Common myeloid progenitor, CD34-positive (primary cell): ENCODE results near the gene ASMTL.
A peak's percentile ranks its signal among the peaks of the same experiment; 100 is the strongest.

ENCODE experiments used
- CTCF ChIA-PET: fragments of 350-600 bp; sonication (Branson Sonifier 250); formaldehyde crosslinking; loops from one replicate; lab custom pipeline; 2021; ENCODE audit warnings: antibody characterized with exemption; lab: Charles Lee
- POLR2A ChIA-PET: fragments of 350-600 bp; sonication (Branson Sonifier 250); formaldehyde crosslinking; loops from one replicate; lab custom pipeline; 2021; ENCODE audit warnings: antibody characterized with exemption; lab: Charles Lee
- DNase-seq, 3 donors: peaks; one replicate each; pipeline versions ENCODE4 v3.0.0 to v3.0.0-alpha.2; 2013
- H3K27ac ChIP-seq, 2 experiments: 1 replicate in 1 of 2; 2 replicates in 1 of 2; pipeline ENCODE4 v1.7.0; 2013; ENCODE audit warnings: inconsistent platforms in 2 of 2, low read length in 2 of 2, mild to moderate bottlenecking in 2 of 2, low read depth in 1 of 2, moderate library complexity in 1 of 2; ENCODE audit not compliant: severe bottlenecking in 2 of 2, insufficient read depth in 1 of 2, poor library complexity in 1 of 2
- H3K27me3 ChIP-seq, 5 experiments: replicated peaks in 2 of 5; 1 replicate in 3 of 5; 2 replicates in 2 of 5; pipeline versions ENCODE4 v1.6.1 to v1.7.0; 2013; ENCODE audit warnings: low read length in 4 of 5, mild to moderate bottlenecking in 2 of 5, moderate library complexity in 2 of 5, inconsistent platforms in 1 of 5; ENCODE audit not compliant: insufficient read depth in 5 of 5, control insufficient read depth in 4 of 5
- H3K36me3 ChIP-seq, 4 experiments: 1 replicate in 2 of 4; 2 replicates in 2 of 4; pipeline versions ENCODE4 v1.6.1 to v1.7.0; 2013; ENCODE audit warnings: low read length in 3 of 4, control low read depth in 1 of 4, mild to moderate bottlenecking in 1 of 4; ENCODE audit not compliant: control insufficient read depth in 4 of 4, insufficient read depth in 4 of 4
- H3K4me1 ChIP-seq, 4 experiments: 1 replicate in 3 of 4; 2 replicates in 1 of 4; pipeline versions ENCODE4 v1.6.1 to v1.7.1; 2013; ENCODE audit warnings: low read length in 3 of 4, mild to moderate bottlenecking in 3 of 4, control low read depth in 1 of 4, inconsistent platforms in 1 of 4, moderate library complexity in 1 of 4; ENCODE audit not compliant: control insufficient read depth in 4 of 4, insufficient read depth in 4 of 4; ENCODE audit errors: control extremely low read depth in 1 of 4
- H3K4me3 ChIP-seq, 7 experiments: 1 replicate in 4 of 7; 2 replicates in 3 of 7; pipeline versions ENCODE4 v1.5.1 to v1.7.0; 2013; ENCODE audit warnings: mild to moderate bottlenecking in 7 of 7, low read length in 6 of 7, moderate library complexity in 6 of 7, inconsistent platforms in 2 of 7, low read depth in 2 of 7, control low read depth in 1 of 7; ENCODE audit not compliant: insufficient read depth in 4 of 7, control insufficient read depth in 1 of 7; ENCODE audit errors: extremely low read depth in 1 of 7
- H3K9me3 ChIP-seq, 5 experiments: 1 replicate in 4 of 5; 2 replicates in 1 of 5; pipeline versions ENCODE4 v1.6.1 to v1.7.1; 2013; ENCODE audit warnings: low read length in 4 of 5, mild to moderate bottlenecking in 2 of 5, inconsistent platforms in 1 of 5, low read depth in 1 of 5, moderate library complexity in 1 of 5; ENCODE audit not compliant: control insufficient read depth in 4 of 5, insufficient read depth in 2 of 5; ENCODE audit errors: control extremely low read depth in 1 of 5
- whole genome bisulfite sequencing: methylation state at CpG from one replicate; pipeline ENCODE4 v1.1.5; 2013; ENCODE audit not compliant: insufficient coverage; 5-methylcytosine and 5-hydroxymethylcytosine counted together

The ASMTL gene

GRCh38 chrX:1391370-1391706 is 61.4 kb downstream of the ASMTL start:
- Histone ChIP-seq H3K27me3 (no peaks in the 10 kb centered on the region), H3K4me1 (peaks cover 5 to 27% (median 18%) of the 10 kb centered on the region in 4 experiments), H3K9me3 (no peaks in the 10 kb centered on the region), H3K4me3 (peak overlapping the region; percentile 77 to 100 (median 99)), H3K27ac (peak overlapping the region; percentile 77 to 81), H3K36me3 (peaks cover 5 to 59% (median 36%) of the 10 kb centered on the region in 4 experiments)
- POLR2A ChIA-PET: no interaction called here
- no peak for DNase-seq
- CTCF ChIA-PET: no interaction called here
- 0% methylated on average over 15 of the region's 19 CpGs for WGBS

GRCh38 chrX:1390621-1391369 is 61.9 kb downstream of the ASMTL start:
- Histone ChIP-seq H3K4me1 (peaks cover 5 to 27% (median 18%) of the 10 kb centered on the region in 4 experiments), H3K36me3 (peaks cover 5 to 61% (median 40%) of the 10 kb centered on the region in 4 experiments), H3K27ac (peak overlapping the region; percentile 77 to 81), H3K27me3 (no peaks in the 10 kb centered on the region), H3K4me3 (peak overlapping the region; percentile 77 to 100 (median 99)), H3K9me3 (no peaks in the 10 kb centered on the region)
- POLR2A ChIA-PET: no interaction called here
- WGBS: 63% methylated on average over 25 of the region's 30 CpGs
- CTCF ChIA-PET: no interaction called here
- peak in 1 of 3 donors; percentile 12 for DNase-seq

- Histone ChIP-seq H3K9me3 (no peaks in the 10 kb centered on the region), H3K27ac (no peak overlapping the region), H3K4me3 (no peak overlapping the region), H3K27me3 (no peaks in the 10 kb centered on the region), H3K36me3 (peaks cover 5 to 66% (median 47%) of the 10 kb centered on the region in 4 experiments), H3K4me1 (peaks cover 5 to 27% (median 18%) of the 10 kb centered on the region in 4 experiments)
- ChIA-PET CTCF (no interaction called here), POLR2A (no interaction called here)
- no peak for DNase-seq
- 91% methylated on average over 10 of the region's 10 CpGs for WGBS
These were observed 62.8 kb downstream of the ASMTL start for GRCh38 chrX:1389993-1390285.

- CTCF ChIA-PET: no interaction called here
- no peak for DNase-seq
These were observed 63.3 kb downstream of the ASMTL start for GRCh38 chrX:1389181-1389992.

GRCh38 chrX:1388651-1389050 is 64.1 kb downstream of the ASMTL start:
- peaks cover 5 to 19% (median 16%) of the 10 kb centered on the region in 4 experiments for H3K4me1 ChIP-seq
- CTCF ChIA-PET: no interaction called here
- peaks cover 6 to 69% (median 54%) of the 10 kb centered on the region in 4 experiments for H3K36me3 ChIP-seq
- no peaks in the 10 kb centered on the region for H3K9me3 ChIP-seq
- no peak overlapping the region for H3K27ac ChIP-seq
- POLR2A ChIA-PET: no interaction called here
- no peaks in the 10 kb centered on the region for H3K27me3 ChIP-seq
- WGBS: 100% methylated on average over 3 of the region's 4 CpGs
- no peak overlapping the region for H3K4me3 ChIP-seq
- DNase-seq: no peak

More at GRCh38 chrX:1389181-1389992, 63.3 kb downstream of the ASMTL start:
- 96% methylated on average over 45 of the region's 51 CpGs for WGBS
- Histone ChIP-seq H3K36me3 (peaks cover 6 to 69% (median 50%) of the 10 kb centered on the region in 4 experiments), H3K9me3 (no peaks in the 10 kb centered on the region), H3K4me1 (peaks cover 5 to 22% (median 18%) of the 10 kb centered on the region in 4 experiments), H3K27me3 (no peaks in the 10 kb centered on the region), H3K27ac (no peak overlapping the region), H3K4me3 (no peak overlapping the region)
- POLR2A ChIA-PET: no interaction called here

- ChIA-PET CTCF (no interaction called here), POLR2A (no interaction called here)
- 93% methylated on average over 35 of the region's 43 CpGs for WGBS
- Histone ChIP-seq H3K27me3 (no peaks in the 10 kb centered on the region), H3K36me3 (peaks cover 6 to 75% (median 60%) of the 10 kb centered on the region in 4 experiments), H3K27ac (no peak overlapping the region), H3K4me1 (peaks cover 5 to 14% (median 10%) of the 10 kb centered on the region in 4 experiments), H3K9me3 (no peaks in the 10 kb centered on the region), H3K4me3 (no peak overlapping the region)
- no peak for DNase-seq
These were observed 65.5 kb downstream of the ASMTL start for GRCh38 chrX:1387141-1387776.
